Measurements from ENCODE around the gene TGFBR2. TPM values are rescaled to one million over a fixed set of nuclear protein-coding genes. Genes with fewer than 3 reads are reported as not detected.

Gene TGFBR2
- total RNA-seq, 1 experiment from 2014 or later: 103 TPM

DNA sequence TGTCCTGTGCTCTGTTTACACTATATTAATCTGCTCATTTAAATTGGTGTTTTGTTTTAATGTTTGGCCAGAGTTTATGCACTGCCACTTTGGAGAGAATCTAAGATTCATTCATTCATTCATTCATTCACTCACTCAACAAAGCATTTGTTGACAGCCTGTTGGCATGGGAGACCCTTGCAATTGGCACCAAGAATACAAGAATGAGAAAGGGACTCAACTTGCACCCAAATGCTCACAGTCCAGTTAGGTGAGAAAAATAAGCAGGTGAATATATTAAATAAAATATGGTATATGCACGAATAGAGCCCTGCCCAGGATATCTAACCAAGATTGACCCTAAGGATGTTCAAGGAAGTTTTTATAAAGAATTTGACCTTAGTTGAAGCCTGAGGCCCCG lies 80.4 kb downstream of the TGFBR2 start:
- peaks cover 45% of the 10 kb centered on the region for H3K4me1 Mint-ChIP-seq (ENCODE audit: insufficient read depth, unreplicated experiment)
- peak overlapping the region; percentile 96 for H3K27ac Mint-ChIP-seq (ENCODE audit: low read depth, unreplicated experiment)
- no peak for DNase-seq (ENCODE audit: unreplicated experiment)
- intact Hi-C loops (cut with micrococcal nuclease): no loop called here
- ChIA-PET POLR2A (no interaction called here), CTCF (interaction anchor here (0.6 kb wide), 1 partner anchor 1163 kb away, joined by 4 read pairs; no protein-coding TSS in a partner anchor)
- no peak overlapping the region for H3K4me3 Mint-ChIP-seq (ENCODE audit: unreplicated experiment)
- TF ChIP-seq, protein P1, sequence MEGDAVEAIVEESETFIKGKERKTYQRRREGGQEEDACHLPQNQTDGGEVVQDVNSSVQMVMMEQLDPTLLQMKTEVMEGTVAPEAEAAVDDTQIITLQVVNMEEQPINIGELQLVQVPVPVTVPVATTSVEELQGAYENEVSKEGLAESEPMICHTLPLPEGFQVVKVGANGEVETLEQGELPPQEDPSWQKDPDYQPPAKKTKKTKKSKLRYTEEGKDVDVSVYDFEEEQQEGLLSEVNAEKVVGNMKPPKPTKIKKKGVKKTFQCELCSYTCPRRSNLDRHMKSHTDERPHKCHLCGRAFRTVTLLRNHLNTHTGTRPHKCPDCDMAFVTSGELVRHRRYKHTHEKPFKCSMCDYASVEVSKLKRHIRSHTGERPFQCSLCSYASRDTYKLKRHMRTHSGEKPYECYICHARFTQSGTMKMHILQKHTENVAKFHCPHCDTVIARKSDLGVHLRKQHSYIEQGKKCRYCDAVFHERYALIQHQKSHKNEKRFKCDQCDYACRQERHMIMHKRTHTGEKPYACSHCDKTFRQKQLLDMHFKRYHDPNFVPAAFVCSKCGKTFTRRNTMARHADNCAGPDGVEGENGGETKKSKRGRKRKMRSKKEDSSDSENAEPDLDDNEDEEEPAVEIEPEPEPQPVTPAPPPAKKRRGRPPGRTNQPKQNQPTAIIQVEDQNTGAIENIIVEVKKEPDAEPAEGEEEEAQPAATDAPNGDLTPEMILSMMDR (IDR thresholded peaks at IDR 0.05; ENCODE audit: unreplicated experiment): no peak
- H3K36me3 Mint-ChIP-seq (ENCODE audit: insufficient read depth, unreplicated experiment): peaks cover 96% of the 10 kb centered on the region
- no peaks in the 10 kb centered on the region for H3K27me3 Mint-ChIP-seq (ENCODE audit: insufficient read depth, unreplicated experiment)
- H3K9me3 Mint-ChIP-seq (ENCODE audit: unreplicated experiment): no peaks in the 10 kb centered on the region
- BruUV-seq (replicated peaks): no TSS peak

DNA sequence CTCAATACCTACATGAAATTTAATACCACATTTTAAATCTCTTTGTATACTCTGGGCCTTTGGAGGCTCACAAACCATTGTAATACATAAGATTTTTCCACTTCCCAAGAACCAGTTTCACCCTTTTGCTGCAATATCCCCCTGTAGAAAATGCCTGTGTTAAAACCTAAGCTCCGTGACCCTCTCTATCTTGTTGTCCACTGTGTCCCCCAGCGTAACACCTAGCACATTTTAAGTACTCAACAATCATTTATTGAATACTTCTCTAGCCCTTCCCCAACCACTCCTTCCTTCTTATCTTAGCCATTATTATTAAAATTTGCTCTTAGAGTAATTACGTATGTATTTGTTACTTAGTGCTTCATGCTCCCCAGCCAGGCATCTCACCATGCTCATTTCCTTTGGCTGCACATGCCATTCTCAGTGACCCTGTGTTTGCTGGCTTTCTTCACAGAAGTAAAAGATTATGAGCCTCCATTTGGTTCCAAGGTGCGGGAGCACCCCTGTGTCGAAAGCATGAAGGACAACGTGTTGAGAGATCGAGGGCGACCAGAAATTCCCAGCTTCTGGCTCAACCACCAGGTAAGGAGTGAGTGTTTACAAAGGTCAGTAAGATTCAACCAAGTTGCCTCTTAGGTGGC lies 81.6 kb downstream of the TGFBR2 start:
- ChIA-PET POLR2A (interaction anchor here (0.6 to 1.4 kb wide), 6 partner anchors 15 to 676 kb away, joined by 3 to 5 read pairs (median 4); no protein-coding TSS in a partner anchor), CTCF (interaction anchor here (0.6 kb wide), 2 partner anchors 214 to 397 kb away, joined by 3 read pairs; no protein-coding TSS in a partner anchor)
- DNase-seq (ENCODE audit: unreplicated experiment): no peak
- no TSS peak for BruUV-seq (replicated peaks)
- peak overlapping the region; percentile 96 for H3K27ac Mint-ChIP-seq (ENCODE audit: low read depth, unreplicated experiment)
- intact Hi-C loops (cut with micrococcal nuclease): loop anchor here (2.0 kb wide), 1 partner anchor 169 kb away; no protein-coding TSS in a partner anchor
- no peak overlapping the region for H3K4me3 Mint-ChIP-seq (ENCODE audit: unreplicated experiment)
- H3K36me3 Mint-ChIP-seq (ENCODE audit: insufficient read depth, unreplicated experiment): peaks cover 96% of the 10 kb centered on the region
- TF ChIP-seq, protein P1 (IDR thresholded peaks at IDR 0.05; ENCODE audit: unreplicated experiment): no peak
- H3K4me1 Mint-ChIP-seq (ENCODE audit: insufficient read depth, unreplicated experiment): peaks cover 50% of the 10 kb centered on the region
- H3K9me3 Mint-ChIP-seq (ENCODE audit: unreplicated experiment): no peaks in the 10 kb centered on the region
- no peaks in the 10 kb centered on the region for H3K27me3 Mint-ChIP-seq (ENCODE audit: insufficient read depth, unreplicated experiment)

DNA sequence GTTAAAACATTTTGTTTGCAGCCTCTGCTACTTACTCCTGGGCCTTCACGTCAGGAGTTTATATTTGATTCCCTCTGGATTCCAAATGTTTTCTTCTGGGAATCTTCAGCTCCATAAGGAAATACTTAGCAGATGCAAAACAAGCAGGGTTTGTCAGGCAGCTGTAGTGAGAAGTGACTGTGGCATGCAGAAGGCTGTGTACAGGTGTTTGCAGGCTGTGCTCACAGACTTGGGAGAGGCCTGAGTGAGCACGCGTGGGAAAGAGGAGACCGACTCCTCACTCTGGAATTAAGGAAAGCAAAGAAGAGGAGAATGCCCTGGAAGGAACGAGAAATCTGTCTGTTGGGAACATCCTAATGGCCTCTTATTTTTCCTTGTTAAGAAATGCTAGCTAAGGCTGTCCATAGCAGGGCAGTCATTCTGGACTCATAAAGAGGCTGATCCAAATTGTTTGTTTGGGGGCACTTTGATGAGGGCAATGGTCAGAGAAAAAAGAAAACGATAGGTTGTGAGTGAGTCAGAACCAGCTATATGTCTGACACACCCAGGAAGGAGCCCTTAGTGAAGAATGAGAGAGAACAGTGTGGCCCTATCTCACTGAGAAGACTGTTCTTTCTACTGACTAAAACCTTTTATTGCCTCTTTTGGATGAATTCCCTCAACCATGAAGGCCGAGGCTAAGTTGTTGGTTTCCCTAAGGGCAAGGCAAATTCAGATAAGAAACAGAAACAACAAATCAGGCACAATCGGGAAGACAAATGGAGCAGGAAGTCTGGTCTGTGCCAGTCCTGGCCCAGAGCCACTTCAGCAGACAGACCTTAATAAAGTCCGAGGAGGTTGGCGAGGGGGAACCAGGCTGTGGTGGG lies 82.6 kb downstream of the TGFBR2 start:
- BruUV-seq (replicated peaks): no TSS peak
- peak overlapping the region; percentile 96 for H3K27ac Mint-ChIP-seq (ENCODE audit: low read depth, unreplicated experiment)
- POLR2A ChIA-PET: interaction anchor here (0.6 to 1.4 kb wide), 11 partner anchors 14 to 677 kb away, joined by 3 to 5 read pairs (median 3); no protein-coding TSS in a partner anchor

More for the DNA sequence above, 82.6 kb downstream of the TGFBR2 start:
- H3K9me3 Mint-ChIP-seq (ENCODE audit: unreplicated experiment): no peaks in the 10 kb centered on the region
- CTCF ChIA-PET: interaction anchor here (0.5 to 1.3 kb wide), 8 partner anchors 55 to 653 kb away, joined by 3 to 4 read pairs (median 3); no protein-coding TSS in a partner anchor
- intact Hi-C loops (cut with micrococcal nuclease): loop anchor here (2.0 kb wide), 1 partner anchor 170 kb away; no protein-coding TSS in a partner anchor
- H3K4me3 Mint-ChIP-seq (ENCODE audit: unreplicated experiment): peak overlapping the region; percentile 44
- peaks cover 46% of the 10 kb centered on the region for H3K4me1 Mint-ChIP-seq (ENCODE audit: insufficient read depth, unreplicated experiment)
- H3K27me3 Mint-ChIP-seq (ENCODE audit: insufficient read depth, unreplicated experiment): no peaks in the 10 kb centered on the region
- TF ChIP-seq, protein P1 (IDR thresholded peaks at IDR 0.05; ENCODE audit: unreplicated experiment): no peak
- peak; percentile 58 for DNase-seq (ENCODE audit: unreplicated experiment)
- peaks cover 96% of the 10 kb centered on the region for H3K36me3 Mint-ChIP-seq (ENCODE audit: insufficient read depth, unreplicated experiment)

All from MCF 10A (cell line).